HT1080 (cell line): ENCODE results near the gene KCNAB2. TPM values are rescaled to one million over a fixed set of nuclear protein-coding genes. Genes with fewer than 3 reads are reported as not detected.
A peak's percentile ranks its signal among the peaks of the same experiment; 100 is the strongest.

Experiments
- DNase-seq: peaks from one replicate; pipeline ENCODE4 v3.0.0-alpha.2; 2015; ENCODE audit warnings: low read depth
- total RNA-seq: library from RNA; depleted of rRNA; stranded (reverse); fragments of >200 nt; shearing (Covaris generic); gene quantifications from 2 replicates; pipeline ENCODE4 v1.2.3, GENCODE V29; 2014

The KCNAB2 gene
- total RNA-seq, 1 experiment from 2014 or later = 31.6 TPM

GRCh38 chr1:6107409-6108356 lies 62.0 kb downstream of the KCNAB2 start:
- no peak for DNase-seq

- DNase-seq = no peak
These were observed 62.8 kb downstream of the KCNAB2 start for GRCh38 chr1:6108476-6108875.

GRCh38 chr1:6108937-6109614 lies 63.4 kb downstream of the KCNAB2 start:
- DNase-seq = peak; percentile 61

- DNase-seq = no peak
These were observed 64.0 kb downstream of the KCNAB2 start for GRCh38 chr1:6109688-6110087.

- no peak for DNase-seq
These were observed 64.6 kb downstream of the KCNAB2 start for GRCh38 chr1:6110326-6110725.

GRCh38 chr1:6111571-6111970 lies 65.9 kb downstream of the KCNAB2 start:
- no peak for DNase-seq

GRCh38 chr1:6111991-6112689 lies 66.5 kb downstream of the KCNAB2 start:
- DNase-seq = no peak

- no peak for DNase-seq
These were observed 67.0 kb downstream of the KCNAB2 start for GRCh38 chr1:6112690-6113005.

GRCh38 chr1:6113116-6113515 lies 67.4 kb downstream of the KCNAB2 start:
- no peak for DNase-seq

GRCh38 chr1:6113745-6114144 lies 68.1 kb downstream of the KCNAB2 start:
- no peak for DNase-seq

- DNase-seq = no peak
These were observed 70.4 kb downstream of the KCNAB2 start for GRCh38 chr1:6116137-6116536.

- DNase-seq = no peak
These were observed 71.4 kb downstream of the KCNAB2 start for GRCh38 chr1:6117064-6117463.

GRCh38 chr1:6117624-6118023 lies 71.9 kb downstream of the KCNAB2 start:
- DNase-seq = no peak

- DNase-seq = no peak
These were observed 72.7 kb downstream of the KCNAB2 start for GRCh38 chr1:6118415-6118814.

- DNase-seq = no peak
These were observed 75.3 kb downstream of the KCNAB2 start for GRCh38 chr1:6121021-6121421.

GRCh38 chr1:6121651-6122370 lies 76.1 kb downstream of the KCNAB2 start:
- DNase-seq = no peak

GRCh38 chr1:6123083-6123482 lies 77.4 kb downstream of the KCNAB2 start:
- DNase-seq = no peak

GRCh38 chr1:6123816-6124215 lies 78.1 kb downstream of the KCNAB2 start:
- DNase-seq = no peak

- no peak for DNase-seq
These were observed 78.7 kb downstream of the KCNAB2 start for GRCh38 chr1:6124341-6124740.

- no peak for DNase-seq
These were observed 79.2 kb downstream of the KCNAB2 start for GRCh38 chr1:6124746-6125365.

GRCh38 chr1:6125366-6125765 lies 79.7 kb downstream of the KCNAB2 start:
- no peak for DNase-seq
